OCI-LY1 (cell line): ENCODE data around the gene FOXB1.

Source experiments
- H2AFZ ChIP-seq: fragments of 200-600 bp; sonication (generic), shearing (Covaris generic); 2 replicates; pipeline ENCODE4 v1.6.0; 2014; ENCODE audit warnings: antibody characterized with exemption, mild to moderate bottlenecking, low read length
- H3F3A ChIP-seq: fragments of 200-600 bp; sonication (generic), shearing (Covaris generic); 2 replicates; pipeline ENCODE4 v1.6.0; 2014; ENCODE audit warnings: mild to moderate bottlenecking, antibody characterized with exemption, low read length, moderate library complexity; ENCODE audit not compliant: insufficient read depth
- H3K27ac ChIP-seq: fragments of 200-600 bp; sonication (generic); 2 replicates; pipeline ENCODE4 v1.5.1; 2014; ENCODE audit warnings: low read length, mixed run types, mild to moderate bottlenecking, low read depth; ENCODE audit not compliant: poor library complexity, severe bottlenecking
- H3K27me3 ChIP-seq: fragments of 200-600 bp; sonication (generic); 2 replicates; pipeline ENCODE4 v1.6.0; 2014; ENCODE audit warnings: antibody characterized with exemption, mild to moderate bottlenecking, low read length, moderate library complexity; ENCODE audit not compliant: insufficient read depth
- H3K36me3 ChIP-seq: fragments of 200-600 bp; sonication (generic); 2 replicates; pipeline ENCODE4 v1.6.1; 2014; ENCODE audit warnings: mild to moderate bottlenecking, antibody characterized with exemption, low read length, moderate library complexity, mixed read lengths; ENCODE audit not compliant: insufficient read depth
- H3K4me1 ChIP-seq: fragments of 200-600 bp; sonication (generic); 2 replicates; pipeline ENCODE4 v1.5.1; 2014; ENCODE audit warnings: mild to moderate bottlenecking, low read length, moderate library complexity; ENCODE audit not compliant: insufficient read depth, severe bottlenecking
- H3K4me2 ChIP-seq: fragments of 200-600 bp; sonication (generic), shearing (Covaris generic); 2 replicates; pipeline ENCODE4 v1.6.1; 2014; ENCODE audit warnings: low read length
- H3K4me3 ChIP-seq: fragments of 200-600 bp; sonication (generic); 2 replicates; pipeline ENCODE4 v1.5.1; 2014; ENCODE audit warnings: low read length, low read depth, mild to moderate bottlenecking, mixed read lengths; ENCODE audit not compliant: poor library complexity, severe bottlenecking
- H3K79me2 ChIP-seq: fragments of 200-600 bp; shearing (Covaris generic); 2 replicates; pipeline ENCODE4 v1.6.1; 2016; ENCODE audit warnings: mixed run types, low read length, mixed read lengths; ENCODE audit not compliant: insufficient read depth
- H3K9ac ChIP-seq: fragments of 200-600 bp; sonication (generic), shearing (Covaris generic); 2 replicates; pipeline ENCODE4 v1.6.1; 2014; ENCODE audit warnings: mild to moderate bottlenecking, low read length, mixed read lengths
- H3K9me2 ChIP-seq: fragments of 200-600 bp; sonication (generic), shearing (Covaris generic); 2 replicates; pipeline ENCODE4 v1.6.1; 2014; ENCODE audit warnings: low read depth, mild to moderate bottlenecking, low read length, mixed read lengths
- H3K9me3 ChIP-seq: fragments of 200-600 bp; shearing (Covaris generic); 2 replicates; pipeline ENCODE4 v1.6.1; 2014; ENCODE audit warnings: low read length, mixed read lengths
- H4K20me1 ChIP-seq: fragments of 200-600 bp; sonication (generic), shearing (Covaris generic); 2 replicates; pipeline ENCODE4 v1.6.0; 2016; ENCODE audit warnings: mild to moderate bottlenecking, low read length; ENCODE audit not compliant: insufficient read depth
- CTCF ChIP-seq: fragments of 200-600 bp; sonication (generic), shearing (Covaris generic); IDR thresholded peaks from 2 replicates; pipeline ENCODE4 v1.5.1; 2017; ENCODE audit warnings: mild to moderate bottlenecking, antibody characterized with exemption, low read length, moderate library complexity, mixed read lengths
- EZH2 ChIP-seq: fragments of 200-600 bp; sonication (generic), shearing (Covaris generic); IDR thresholded peaks from 2 replicates; pipeline ENCODE4 v1.8.0; 2017; ENCODE audit warnings: borderline replicate concordance, mixed run types, mild to moderate bottlenecking, antibody characterized with exemption, low read length, moderate library complexity, mixed read lengths

Gene FOXB1

GRCh38 chr15:60039316-60039715, 35.2 kb downstream of the FOXB1 start:
- no peaks in the 10 kb centered on the region for H3K9me2 ChIP-seq
- no peaks in the 10 kb centered on the region for H3F3A ChIP-seq
- TF ChIP-seq EZH2 (no peak), CTCF (no peak)
- H3K4me2 ChIP-seq, result no peak overlapping the region
- H3K4me3 ChIP-seq, result no peak overlapping the region
- no peak overlapping the region for H3K27ac ChIP-seq
- no peaks in the 10 kb centered on the region for H3K36me3 ChIP-seq
- no peaks in the 10 kb centered on the region for H3K27me3 ChIP-seq
- H4K20me1 ChIP-seq, result no peaks in the 10 kb centered on the region
- no peaks in the 10 kb centered on the region for H3K79me2 ChIP-seq
- H2AFZ ChIP-seq, result no peak overlapping the region
- no peaks in the 10 kb centered on the region for H3K9me3 ChIP-seq
- H3K4me1 ChIP-seq, result no peaks in the 10 kb centered on the region
- no peak overlapping the region for H3K9ac ChIP-seq

- Histone ChIP-seq H3K9ac (no peak overlapping the region), H3K27me3 (no peaks in the 10 kb centered on the region), H3K9me3 (no peaks in the 10 kb centered on the region), H3K36me3 (no peaks in the 10 kb centered on the region), H3K27ac (no peak overlapping the region), H4K20me1 (no peaks in the 10 kb centered on the region), H3F3A (no peaks in the 10 kb centered on the region), H2AFZ (no peak overlapping the region), H3K9me2 (no peaks in the 10 kb centered on the region), H3K4me2 (no peak overlapping the region), H3K79me2 (no peaks in the 10 kb centered on the region), H3K4me1 (no peaks in the 10 kb centered on the region), H3K4me3 (no peak overlapping the region)
- TF ChIP-seq EZH2 (no peak), CTCF (no peak)
Measured at GRCh38 chr15:60043744-60044435, 39.8 kb downstream of the FOXB1 start.

GRCh38 chr15:60044636-60045270, 40.6 kb downstream of the FOXB1 start:
- Histone ChIP-seq H3K36me3 (no peaks in the 10 kb centered on the region), H3F3A (no peaks in the 10 kb centered on the region), H2AFZ (no peak overlapping the region), H3K9me3 (peaks cover under 1% of the 10 kb centered on the region; the same call in 1 of the 2 replicates), H4K20me1 (no peaks in the 10 kb centered on the region), H3K4me2 (no peak overlapping the region), H3K4me3 (no peak overlapping the region), H3K4me1 (no peaks in the 10 kb centered on the region), H3K79me2 (no peaks in the 10 kb centered on the region), H3K27me3 (no peaks in the 10 kb centered on the region), H3K27ac (no peak overlapping the region), H3K9ac (no peak overlapping the region), H3K9me2 (no peaks in the 10 kb centered on the region)
- TF ChIP-seq EZH2, result no peak
- TF ChIP-seq CTCF, result no peak
